Ovary (tissue), 3 donors: ENCODE data around the gene KCNJ12.

ENCODE experiments used
- CTCF ChIP-seq, 3 donors: fragments of 450-650 bp in 2 of 3; fragments of 200-600 bp in 1 of 3; IDR thresholded peaks; one replicate each; pipeline versions ENCODE4 v1.5.1 to v1.8.0; 2016 to 2022; ENCODE audit warnings: antibody characterized with exemption in 3 of 3, mild to moderate bottlenecking in 1 of 3
- POLR2A ChIP-seq: fragments of 450-650 bp; IDR thresholded peaks from one replicate; pipeline ENCODE4 v1.6.1; 2017; ENCODE audit warnings: antibody characterized with exemption, mild to moderate bottlenecking, moderate library complexity
- donor health status: DM: no; HTN: no; CAD: no.

GRCh38 chr17:21377705-21378396 lies 1.7 kb downstream of the KCNJ12 start:
- TF ChIP-seq CTCF (IDR thresholded peaks at IDR 0.05) (no peak), POLR2A (no peak)
